Stimulated activated CD4-positive, alpha-beta T cell treated with anti-CD3 and anti-CD28 coated beads, Interleukin-2, amount 100 ng/mL, for 48 hours (primary cell): ENCODE results near the gene LDLRAD3.
"Not testable (repeated sequence)": the region's sequence is repeated elsewhere in the genome, so short reads cannot be mapped to it uniquely, and the experiment has no call there.

Experiments
- DNase-seq, 2 donors: peaks; one replicate each; pipeline ENCODE4 v3.0.0-alpha.2; 2020

LDLRAD3 gene, protein sequence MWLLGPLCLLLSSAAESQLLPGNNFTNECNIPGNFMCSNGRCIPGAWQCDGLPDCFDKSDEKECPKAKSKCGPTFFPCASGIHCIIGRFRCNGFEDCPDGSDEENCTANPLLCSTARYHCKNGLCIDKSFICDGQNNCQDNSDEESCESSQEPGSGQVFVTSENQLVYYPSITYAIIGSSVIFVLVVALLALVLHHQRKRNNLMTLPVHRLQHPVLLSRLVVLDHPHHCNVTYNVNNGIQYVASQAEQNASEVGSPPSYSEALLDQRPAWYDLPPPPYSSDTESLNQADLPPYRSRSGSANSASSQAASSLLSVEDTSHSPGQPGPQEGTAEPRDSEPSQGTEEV

DNA sequence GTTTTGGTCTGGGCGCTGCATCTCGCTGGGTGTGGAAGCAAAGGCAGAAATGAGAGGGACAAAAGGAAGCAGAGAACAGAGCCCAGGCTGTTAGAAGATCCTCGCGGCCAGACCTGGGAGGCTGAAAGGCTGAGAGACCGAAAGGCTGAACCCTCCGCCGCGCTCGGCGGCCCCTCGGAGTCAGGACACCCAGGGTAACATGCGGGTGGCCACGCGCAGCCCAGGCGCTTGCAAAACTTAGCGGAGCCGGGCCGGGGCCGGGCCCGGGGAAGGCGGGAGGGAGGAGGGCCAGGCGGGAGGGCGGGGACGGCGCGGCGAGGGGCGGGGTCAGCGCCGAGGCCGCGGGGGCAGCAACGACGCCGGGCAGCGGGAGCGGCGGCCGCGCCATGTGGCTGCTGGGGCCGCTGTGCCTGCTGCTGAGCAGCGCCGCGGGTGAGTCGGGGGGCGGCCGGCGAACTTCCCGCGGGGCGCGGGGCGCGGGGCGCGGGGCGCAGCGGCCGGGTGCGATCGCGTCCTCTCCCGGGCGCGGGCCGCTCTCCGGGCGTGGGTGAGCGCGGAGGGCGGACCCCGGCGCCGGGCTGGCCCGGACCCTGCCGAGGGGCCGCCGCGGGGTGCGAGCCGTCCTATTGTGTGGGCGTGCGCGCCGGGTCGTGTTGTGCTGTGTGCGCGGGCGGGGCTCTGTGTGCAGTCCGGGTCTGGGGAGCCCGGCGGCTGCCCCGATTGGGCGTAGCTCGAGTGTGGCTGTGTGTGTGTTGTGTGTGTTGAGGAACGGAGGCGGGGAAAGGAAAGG is at the start of gene LDLRAD3:
Gene LDLRAD3, plus strand, starts transcription at position 350 of the 790 bp plus-strand sequence. Its CDS starts 37 bp downstream, at position 387.
- DNase-seq: peak; percentile 41 to 51

DNA sequence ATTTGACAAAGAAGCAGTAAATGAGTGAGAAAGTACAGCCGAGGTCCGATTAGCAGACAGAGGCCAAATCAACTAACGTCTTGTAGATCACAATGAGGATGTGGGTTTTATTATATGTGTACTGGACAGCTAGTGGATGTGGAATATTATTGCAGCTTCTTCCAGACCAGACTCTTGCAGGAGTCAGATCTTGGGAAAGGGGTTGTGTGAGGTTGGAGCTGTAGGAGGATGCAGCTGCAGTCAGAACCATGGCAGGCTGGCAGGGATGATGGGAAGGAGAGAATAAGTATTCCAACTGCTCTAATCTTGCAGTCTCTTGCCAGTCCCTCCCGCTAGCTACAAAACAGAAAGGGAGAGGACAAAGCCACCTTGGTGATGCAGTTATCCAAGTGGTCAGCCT is 46.8 kb upstream of the LDLRAD3 start:
- no peak for DNase-seq

DNA sequence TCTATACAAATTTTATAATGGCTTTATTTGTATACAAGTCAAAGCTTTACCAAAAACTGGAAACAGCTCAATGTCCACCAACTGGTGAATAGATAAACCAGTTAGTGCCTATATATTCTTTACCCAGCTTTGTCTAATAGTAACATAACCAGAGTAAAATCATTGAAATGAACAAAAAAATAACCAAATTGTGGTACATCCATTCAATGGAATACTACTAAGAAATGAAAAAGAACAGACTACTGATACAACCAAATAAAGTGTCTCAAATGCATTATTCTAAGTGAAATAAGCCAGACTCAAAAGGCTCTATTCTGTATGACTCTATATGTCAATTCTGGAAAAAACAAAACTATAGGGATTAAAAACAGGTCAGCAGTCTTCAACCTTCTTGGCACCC is 40.9 kb upstream of the LDLRAD3 start:
- DNase-seq: no peak

DNA sequence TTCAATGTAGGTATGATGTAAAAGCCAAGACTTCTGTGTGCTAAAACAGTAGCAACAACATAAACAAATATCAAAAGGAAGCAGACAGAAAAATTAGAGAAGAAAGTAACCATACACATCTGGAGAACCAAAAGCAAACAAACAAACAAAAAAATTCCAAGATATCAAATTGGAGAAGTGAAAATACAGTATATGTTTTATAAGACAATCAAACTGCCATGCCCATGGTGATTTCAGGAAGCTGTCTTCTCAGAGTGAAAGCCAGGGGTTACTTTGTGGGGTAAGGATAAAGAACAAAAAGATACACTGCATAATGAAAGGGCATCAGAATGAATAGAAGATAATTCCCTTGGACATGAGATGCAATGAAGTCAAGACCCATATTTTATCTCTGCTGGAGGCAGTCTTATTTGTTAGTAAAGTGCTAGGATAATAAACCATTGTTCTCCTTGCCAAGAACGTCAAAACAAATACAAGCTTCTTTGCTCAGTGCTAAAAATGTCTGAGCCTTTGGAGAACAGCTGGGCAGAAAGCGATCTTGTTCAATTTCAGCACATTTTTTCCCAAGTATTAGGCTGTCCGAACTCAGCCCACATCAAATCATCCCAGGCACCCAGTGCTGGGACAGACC is 38.1 kb upstream of the LDLRAD3 start:
- no peak for DNase-seq

DNA sequence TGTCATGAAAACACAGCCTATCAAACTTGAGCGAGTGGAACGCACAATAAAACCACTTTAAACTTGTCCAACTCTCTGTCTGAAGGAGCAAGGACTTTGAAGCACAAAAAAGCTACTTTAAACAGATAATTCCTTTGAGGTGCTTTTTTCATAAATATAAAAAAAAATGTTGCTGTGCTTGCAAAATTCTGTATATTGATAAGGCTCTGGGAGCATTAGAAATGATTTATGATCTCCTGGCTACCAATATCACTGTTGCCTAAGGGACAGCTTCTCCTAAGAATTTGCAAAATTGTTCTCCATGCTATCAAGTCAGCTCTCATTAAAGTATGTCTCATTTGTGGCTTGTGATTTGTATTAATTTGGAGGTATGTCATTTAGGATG is 37.6 kb upstream of the LDLRAD3 start:
- DNase-seq: no peak

DNA sequence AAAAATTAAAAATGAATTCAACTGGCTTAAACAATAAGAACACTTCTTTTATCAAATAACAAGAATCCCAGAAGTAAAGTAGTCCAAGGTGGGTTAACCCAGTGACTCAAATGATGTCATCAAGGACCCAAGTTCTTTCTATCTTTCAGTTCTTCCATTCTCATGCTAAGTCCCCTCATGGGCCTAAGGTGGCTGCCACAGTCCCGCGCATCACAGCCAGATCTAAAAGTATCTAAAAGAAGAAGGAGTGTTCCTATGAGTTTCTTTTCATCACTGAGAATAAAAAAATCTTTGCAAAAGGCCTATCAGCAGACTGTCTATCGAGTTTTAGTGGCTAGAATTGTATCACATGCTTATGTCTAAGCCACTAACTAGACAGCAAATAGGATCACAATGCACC is 37.2 kb upstream of the LDLRAD3 start:
- no peak for DNase-seq

DNA sequence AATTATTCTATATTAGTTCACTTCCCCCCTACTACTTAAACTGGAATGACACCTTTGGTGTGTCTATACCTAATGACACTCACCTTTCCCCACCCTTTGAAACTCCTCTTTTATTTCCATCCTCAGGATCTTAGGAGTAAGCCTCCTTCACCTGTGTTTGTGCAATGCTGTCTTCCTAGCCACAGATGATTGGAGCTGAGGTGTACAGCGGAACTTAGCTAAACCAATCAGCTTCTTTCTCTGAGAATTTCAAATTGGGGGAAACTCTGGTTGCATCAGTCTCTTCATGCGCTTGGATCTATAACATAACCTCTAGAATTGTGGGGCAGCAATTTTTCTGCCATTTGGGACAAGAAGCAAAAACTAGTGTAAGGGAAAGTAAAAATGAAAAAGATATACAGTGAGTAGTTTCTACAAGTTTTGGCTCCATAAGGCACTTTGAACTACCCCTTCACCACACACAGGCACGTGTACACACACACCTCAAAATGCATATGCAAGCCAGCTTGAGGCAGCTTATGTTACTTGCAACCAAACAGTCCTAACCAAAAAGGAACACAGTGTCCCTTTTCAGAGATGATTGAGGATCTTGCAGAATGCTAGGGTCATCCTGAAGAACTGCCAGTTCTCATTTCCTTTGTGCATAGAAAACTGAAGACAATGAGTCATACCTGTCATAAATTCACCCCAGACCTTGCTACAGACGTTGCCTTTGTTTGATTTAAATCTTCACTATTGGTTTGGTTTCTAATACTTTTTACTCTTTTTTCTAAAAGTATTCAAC is 36.0 kb upstream of the LDLRAD3 start:
- no peak for DNase-seq

DNA sequence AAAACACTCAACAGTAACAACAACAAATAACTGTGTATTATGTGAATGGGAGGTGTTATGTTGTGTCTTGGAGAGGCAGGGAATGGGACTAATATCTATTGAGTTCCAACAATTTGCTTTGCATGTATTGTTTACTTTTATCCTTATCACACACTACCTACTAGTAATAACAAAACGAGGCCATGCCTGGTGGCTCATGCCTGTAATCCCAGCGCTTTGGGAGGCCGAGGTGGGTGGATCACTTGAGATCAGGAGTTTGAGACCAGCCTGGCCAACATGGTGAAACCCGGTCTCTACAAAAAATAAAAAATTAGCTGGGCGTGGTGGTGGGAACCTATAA is 35.5 kb upstream of the LDLRAD3 start:
- DNase-seq: not testable (repeated sequence)

DNA sequence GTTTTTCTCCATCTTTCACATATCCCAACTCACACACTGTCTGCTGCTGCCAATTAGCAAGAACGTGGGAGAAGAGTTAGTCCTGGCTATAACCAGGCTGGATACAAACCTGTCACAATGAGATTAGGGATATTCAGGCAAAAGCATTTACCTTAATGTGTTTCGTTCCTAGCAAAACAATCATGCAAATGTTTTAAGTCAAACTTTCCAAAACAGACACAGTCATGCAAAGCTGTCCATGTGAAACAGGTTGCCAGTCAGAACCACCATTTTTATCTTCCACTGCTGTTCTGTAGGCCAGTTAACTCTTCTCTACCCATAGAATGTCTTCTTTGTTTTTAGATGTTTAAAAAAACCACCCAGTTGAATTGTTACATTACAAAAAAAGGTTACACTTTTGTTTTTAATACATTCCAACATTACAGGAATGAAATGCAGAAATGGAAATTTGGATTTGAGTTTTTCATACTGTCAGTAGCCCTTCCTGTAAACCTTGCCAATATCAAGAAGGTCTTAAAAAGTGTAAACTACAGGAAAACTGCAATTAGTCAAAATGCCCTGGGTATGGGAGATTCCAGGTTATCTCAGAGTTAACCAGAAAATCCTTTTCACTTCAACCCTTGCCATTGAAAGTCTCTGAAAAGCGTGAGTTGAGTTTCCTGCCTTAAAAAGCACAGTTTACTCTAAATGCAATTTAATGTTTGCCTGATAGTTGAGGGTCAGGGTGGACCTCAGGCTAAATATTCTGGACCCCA is 34.2 kb upstream of the LDLRAD3 start:
- DNase-seq: no peak

DNA sequence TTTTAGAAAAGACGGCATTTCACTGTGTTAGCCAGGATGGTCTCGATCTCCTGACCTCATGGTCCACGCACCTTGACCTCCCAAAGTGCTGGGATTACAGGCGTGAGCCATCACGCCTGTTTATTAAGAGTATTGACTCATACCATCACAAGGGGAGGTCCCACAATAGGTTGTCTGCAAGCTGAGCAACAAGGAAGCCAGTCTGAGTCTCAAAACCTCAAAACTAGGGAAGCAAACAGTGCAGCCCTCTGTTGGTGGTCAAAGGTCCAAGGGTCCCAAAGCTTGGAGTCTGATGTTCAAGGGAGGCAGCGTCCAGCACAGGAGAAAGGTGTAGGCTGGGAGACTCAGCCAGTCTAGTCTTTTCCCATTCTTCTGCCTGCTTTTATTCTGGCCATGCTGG is 32.8 kb upstream of the LDLRAD3 start:
- DNase-seq: no peak

DNA sequence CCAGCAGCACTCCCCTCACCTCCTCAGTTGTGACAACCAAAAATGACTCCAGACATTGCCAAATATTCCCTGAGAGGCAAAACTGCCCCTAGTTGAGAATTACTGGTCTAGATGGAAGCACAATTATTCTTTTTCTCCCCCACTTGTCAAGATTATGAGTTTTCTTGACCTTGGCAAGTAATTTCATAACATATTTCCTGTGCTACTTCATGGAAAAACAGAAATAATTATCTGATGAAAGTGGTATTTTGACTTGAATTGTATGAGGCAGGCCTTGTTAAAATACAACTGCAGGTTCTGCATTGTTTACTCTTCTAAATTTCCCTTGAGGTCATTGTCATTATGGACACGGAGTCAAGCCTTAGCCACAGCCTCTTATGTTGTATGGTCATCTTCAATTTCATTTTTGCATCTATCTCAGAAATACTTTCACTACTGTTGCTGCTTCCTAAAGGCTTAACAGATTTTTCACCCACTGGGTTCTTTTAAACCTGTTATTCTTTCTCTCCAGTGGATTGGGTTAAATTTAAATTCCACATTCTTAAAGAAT is 32.2 kb upstream of the LDLRAD3 start:
- DNase-seq: no peak

DNA sequence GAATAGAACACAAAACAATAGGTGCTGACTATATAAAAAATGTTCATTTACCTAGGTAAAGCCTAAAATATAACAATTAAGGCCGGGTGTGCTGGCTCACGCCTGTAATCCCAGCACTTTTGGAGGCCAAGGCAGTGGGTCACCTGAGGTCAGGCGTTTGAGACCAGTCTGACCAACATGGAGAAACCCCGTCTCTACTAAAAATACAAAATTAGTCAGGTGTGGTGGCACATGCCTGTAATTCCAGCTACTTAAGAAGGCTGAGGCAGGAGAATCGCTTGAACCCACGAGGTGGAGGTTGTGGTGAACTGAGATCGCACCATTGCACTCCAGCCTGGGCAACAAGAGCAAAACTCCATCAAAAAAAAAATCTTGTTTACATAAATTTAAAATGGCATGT is 31.4 kb upstream of the LDLRAD3 start:
- DNase-seq: not testable (repeated sequence)

DNA sequence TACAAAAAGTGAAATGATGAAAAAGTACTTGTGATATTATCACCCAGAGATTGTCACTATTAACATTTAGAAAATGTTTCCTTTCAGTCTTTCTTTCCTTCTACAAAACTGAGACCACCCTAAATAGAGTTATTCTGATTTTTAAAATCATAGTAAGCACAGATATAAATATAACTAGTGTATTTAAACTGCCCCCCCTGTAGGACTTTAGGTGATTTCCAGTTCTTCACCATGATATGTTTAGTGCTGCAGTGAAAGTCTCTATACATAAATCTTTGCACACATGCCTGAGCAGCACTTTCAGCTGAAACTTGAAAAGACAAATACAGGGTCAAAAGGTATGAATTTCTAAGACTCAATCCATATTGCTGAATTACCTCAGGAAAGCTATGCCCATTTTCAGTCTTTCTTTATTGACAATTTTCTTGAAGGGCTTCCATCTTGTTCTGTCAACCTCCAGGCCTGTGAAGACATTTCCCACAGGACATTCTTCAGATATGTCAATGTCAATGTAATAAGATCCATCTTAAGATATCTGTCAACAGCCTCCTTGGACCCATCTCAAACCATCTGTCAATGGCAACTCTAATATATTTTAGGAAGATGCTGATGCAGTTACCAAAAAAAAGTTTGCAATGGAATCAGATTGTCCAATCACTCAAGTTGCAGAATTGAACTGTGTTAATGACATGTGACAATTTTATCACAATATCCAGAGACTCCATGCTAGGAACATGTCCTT is 30.8 kb upstream of the LDLRAD3 start:
- no peak for DNase-seq

DNA sequence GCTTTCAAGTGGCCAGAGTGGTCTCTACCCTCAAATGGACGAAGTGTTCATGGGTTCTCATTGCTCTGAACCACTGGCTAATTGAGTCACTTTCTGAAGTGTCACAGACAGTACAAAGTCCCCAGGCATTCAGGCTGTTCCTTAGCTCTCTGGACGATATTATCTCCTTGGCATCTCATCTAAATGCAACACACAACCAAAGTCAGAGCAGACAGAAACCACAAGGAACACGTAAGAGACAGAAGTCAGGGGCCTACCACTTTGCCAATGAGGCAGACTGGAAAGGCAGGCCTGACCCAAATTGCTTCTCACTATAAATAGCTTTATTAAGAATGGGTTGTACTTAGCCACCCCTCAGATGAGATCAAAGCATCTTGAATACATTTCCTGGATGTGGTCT is 29.0 kb upstream of the LDLRAD3 start:
- DNase-seq: no peak

DNA sequence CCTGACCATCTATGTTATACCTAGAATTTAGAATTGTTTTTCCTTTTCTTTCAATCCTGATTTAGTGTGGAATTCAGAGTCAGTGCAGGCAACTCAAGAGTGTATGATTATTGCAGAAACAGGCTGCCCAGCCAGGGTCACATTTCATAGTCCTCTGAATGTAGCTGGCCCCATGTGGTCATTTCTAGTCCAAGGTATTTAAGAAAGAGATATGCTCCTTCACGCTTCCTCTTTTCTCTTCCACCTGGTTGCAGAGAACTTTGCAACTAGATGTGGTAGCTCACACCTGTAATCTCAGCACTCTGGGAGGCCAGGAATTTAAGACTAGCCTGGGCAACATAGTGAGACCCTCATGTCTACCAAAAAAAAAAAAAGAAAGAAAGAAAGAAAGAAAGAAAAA is 27.6 kb upstream of the LDLRAD3 start:
- no peak for DNase-seq

DNA sequence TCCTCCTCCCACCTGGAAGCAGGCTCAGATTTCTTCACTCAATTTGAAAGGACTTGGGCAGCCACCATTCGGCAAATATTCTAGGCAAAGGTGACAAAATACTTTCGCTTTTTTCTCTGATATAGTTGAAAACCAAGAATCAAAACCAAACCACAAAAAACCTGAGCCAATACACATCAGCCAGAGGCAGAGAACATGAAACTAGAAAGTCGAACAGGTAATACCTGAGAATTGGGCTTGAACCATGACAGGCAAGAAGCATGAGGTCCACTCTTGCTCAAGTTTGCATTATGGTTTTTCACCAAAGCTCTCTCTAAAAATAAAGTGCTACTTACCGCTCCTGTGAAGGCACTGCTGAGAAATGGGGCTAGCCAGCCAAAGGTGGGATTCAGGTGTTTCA is 26.2 kb upstream of the LDLRAD3 start:
- DNase-seq: no peak

DNA sequence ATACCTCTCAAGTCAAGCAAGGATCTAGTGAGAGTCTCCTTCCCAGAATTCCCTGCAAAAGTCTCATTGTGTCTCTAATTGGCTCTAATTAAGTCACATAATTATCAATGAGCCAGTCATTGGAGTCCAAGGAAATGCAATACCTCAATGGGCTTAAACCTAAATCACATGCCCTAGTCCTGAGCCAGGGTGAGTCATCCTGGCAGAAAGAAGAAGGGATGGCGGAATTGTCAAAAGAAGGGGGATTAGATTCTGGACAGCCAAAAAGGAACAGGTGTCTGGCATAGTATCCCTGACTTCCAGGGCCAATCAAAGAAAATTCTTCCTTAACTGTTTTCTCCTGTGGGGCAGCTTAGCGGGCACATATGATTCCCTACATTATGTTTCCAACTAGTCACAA is 25.1 kb upstream of the LDLRAD3 start:
- no peak for DNase-seq

DNA sequence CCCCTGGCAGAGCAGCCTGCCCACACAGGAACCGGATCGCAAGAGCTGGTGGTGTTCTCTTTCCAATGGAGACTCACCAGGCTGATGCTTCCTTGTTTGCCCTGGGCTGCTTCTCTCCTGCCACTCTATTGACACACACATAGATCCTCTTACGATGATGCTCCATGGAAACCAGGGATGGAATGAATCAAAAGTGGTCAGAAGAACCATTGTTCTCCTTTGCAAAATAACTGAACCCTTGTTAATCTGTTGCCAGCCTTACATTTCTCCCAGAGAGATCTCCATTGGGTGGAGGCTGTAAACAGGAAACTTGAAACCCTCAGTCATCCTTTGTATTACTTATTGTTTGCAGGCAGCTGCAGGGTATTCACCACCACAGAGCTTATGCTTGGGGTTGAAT is 24.6 kb upstream of the LDLRAD3 start:
- no peak for DNase-seq

DNA sequence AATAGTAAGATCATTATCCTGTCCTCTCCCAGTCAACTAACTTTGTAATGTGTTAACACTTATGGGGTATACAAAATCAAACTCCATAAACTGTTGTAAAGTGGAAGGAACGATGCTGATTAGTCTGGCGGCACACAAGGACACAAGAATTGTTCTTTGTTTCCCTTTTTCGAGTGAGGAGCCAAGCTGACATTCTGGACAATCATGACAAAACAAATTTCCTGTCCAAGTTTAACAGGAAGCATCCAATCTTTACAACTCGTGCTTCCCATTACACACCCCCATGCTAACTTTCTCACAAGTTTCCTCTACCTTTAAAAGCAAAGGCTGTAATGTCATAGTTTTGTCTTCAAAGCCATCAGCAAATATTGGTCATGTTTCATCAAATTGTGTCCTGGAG is 20.4 kb upstream of the LDLRAD3 start:
- no peak for DNase-seq

DNA sequence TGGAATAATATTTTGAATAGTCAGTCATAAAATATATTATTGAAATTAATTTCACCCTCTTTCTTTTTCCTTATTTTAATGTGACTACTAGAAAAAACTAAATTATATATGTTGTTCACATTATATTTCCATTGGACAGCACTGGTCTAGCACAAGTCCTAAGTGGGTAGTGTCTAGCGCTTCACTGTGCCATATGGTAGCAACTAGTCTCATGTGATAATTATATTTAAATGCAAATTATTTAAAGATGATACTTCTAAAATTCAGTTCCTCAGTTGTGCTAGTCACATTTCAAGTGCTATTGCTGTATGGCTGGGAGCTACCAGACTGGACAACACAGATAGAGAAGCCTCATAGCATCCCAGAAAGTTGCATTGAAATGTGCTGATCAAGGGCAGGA is 19.1 kb upstream of the LDLRAD3 start:
- no peak for DNase-seq

DNA sequence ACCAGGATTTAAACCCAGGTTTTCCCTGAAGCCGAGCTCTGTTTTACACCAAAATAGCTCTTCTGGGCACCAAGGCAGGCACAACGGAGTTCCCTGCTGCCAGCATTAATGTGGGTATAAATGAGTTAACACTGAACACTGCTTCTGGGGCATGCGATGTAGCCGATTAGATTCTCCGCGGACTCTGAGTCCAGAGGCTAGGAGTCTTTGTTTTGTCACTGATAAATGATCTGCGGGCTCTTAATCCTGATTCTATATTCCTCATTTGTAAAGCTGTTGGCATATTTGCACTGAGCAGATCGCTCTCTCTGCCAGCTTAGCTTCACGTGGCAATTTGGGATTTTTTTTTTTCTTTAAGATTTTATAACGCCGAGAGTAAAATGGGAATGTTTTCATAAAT is 16.8 kb upstream of the LDLRAD3 start:
- DNase-seq: no peak

DNA sequence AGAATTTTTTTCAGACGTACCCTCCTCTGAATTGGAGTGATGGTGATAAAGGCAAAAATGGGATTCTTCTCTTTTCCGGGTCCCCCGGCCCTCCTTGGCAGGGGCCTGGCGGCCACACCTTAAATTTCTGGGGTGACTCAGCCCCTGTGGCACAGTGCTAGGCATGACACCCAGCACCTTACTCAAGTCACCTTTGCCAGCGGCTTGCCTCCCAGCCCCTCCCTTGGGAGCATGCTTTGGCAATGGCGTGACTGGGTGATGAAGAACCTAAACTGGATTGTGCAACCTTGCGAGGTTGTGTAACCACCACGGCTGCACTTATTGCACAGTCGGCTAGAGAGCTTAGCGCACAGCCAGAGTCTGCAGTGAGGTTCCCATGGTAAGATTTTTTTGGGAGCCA is 16.2 kb upstream of the LDLRAD3 start:
- no peak for DNase-seq
